ENCODE data around the gene ARHGAP24.

Gene ARHGAP24

DNA sequence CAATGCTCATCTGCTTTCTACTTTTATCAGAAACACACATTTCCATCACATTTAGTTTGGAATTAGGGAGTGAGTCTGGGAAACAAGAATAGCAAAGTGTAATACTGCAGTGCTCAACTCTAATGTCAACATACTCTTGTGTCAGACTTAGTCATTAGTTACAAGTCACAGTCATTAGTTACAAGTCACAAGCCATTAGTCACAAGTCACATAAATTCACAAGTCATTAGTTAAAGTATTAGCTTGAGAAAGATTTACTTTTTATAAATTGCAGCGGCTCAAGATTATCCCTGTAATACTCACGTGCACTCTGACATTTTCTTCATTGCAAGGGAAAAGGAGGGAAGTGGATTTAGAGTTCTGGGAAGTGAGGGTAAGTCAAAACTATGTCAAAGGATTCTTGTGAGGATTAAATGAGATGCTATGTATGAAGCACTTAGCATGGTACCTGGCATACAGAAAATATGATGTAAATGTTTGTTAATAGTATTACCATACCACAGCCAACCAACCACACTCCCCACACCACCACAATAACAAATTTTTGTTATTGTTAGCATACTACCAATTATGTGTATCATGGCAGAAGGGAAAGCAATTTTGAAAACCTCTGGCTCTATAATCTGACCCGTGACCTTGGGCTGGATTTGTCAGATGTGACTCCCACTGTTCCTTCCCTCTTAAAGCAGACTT is 116.6 kb downstream of the ARHGAP24 start:
- no peak for FAIRE-seq

DNA sequence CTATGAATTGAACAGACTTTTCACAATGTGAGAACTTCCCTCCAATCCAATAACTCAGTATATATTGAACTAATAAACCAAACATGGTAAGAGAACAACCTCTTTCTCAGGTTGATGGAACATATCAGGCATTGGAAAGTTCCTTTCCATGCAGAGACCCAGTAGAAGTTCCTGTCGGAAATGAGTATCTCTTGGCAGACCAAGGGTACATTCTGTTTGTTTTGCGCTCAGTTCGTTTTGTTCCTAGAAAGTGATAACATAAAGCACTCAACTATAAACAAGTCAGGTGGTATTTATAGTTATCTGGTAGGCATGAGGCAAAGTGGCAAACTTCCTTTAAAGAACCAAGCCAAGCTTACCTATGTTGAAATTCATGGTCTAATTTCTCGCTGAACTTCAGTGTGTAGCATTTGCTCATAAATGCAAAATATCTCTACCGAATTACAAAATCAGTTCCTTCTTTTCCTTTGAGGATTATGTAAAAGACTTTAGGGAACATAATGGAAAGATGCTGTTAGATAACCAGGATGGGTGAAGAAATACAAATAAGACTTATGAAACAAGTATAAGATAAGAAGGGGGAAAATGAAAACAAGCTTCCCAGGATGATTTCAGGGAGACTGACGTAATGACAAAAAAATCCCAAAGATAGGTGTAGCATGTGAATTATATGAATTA is 120.3 kb downstream of the ARHGAP24 start:
- FAIRE-seq: no peak

GRCh38 chr4:85595796-85596559 is 121.0 kb downstream of the ARHGAP24 start:
- FAIRE-seq: no peak

- FAIRE-seq: no peak
Measured at GRCh38 chr4:85598936-85599335, 124.0 kb downstream of the ARHGAP24 start.

- FAIRE-seq: no peak
Measured at GRCh38 chr4:85600501-85600900, 125.6 kb downstream of the ARHGAP24 start.

DNA sequence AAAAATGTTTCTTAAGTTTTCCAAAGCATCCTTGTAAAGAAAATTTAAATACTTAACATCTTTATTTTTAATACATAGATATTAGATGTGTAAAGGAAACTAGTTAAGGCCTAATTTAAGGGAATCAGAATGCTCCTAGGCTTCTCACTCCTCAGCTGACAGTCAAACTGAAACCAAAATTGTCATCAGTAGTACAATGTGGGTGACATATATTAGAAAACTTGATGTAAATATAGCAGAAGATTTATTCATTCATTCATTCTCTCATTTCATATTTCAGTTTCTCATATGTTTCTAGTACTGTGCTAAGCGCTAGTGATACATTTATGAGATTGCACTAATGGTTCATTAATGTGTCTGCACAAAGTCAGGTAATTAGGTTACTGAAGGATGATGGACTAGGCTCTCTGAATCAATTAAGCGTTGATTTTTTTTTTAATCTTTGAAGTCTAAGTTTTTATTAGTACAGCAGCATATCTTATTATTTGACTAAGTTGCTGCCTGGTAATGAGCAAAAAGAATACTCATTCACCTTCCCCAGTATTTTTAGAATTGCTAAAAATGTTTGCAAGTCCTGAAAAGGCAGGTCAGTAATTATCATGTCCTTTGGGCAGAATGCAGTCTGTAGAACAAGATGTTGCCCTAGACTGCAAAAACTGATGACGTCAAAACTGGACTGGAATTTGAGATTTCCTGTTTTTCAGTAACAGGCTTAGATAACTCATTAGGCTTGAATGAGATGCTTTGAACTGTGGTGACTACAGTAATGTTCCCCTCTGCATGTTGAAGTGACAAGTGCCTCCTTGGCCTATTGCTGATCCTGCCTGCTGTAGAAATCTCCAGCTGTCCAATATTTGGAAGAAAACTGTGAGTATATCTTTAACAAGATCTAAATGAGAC is 128.7 kb downstream of the ARHGAP24 start:
- no peak for FAIRE-seq

GRCh38 chr4:85606505-85606904 is 131.6 kb downstream of the ARHGAP24 start:
- FAIRE-seq: no peak

DNA sequence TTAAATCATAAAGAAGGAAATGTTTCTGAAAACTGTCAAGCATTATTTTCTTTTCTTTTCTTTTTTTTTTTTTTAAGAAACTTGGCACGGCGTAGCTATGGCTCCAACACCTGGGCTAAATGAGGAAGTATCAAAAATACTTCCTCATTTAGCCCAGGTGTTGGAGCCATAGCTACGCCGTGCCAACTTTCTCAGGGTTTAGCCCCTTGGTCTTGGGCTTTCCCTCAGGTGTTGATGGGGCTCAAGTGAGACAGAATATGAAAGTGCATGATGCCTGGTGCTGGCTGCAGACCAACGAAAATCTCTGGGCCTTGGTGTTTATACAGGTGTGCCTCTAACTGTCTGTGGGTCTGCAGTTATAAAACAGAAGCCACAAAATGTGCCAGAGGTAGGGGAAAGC is 132.7 kb downstream of the ARHGAP24 start:
- FAIRE-seq: no peak

GRCh38 chr4:85610450-85610849 is 135.5 kb downstream of the ARHGAP24 start:
- FAIRE-seq: no peak

GRCh38 chr4:85611661-85612060 is 136.7 kb downstream of the ARHGAP24 start:
- FAIRE-seq: no peak

- no peak for FAIRE-seq
Measured at GRCh38 chr4:85613901-85614300, 139.0 kb downstream of the ARHGAP24 start.

DNA sequence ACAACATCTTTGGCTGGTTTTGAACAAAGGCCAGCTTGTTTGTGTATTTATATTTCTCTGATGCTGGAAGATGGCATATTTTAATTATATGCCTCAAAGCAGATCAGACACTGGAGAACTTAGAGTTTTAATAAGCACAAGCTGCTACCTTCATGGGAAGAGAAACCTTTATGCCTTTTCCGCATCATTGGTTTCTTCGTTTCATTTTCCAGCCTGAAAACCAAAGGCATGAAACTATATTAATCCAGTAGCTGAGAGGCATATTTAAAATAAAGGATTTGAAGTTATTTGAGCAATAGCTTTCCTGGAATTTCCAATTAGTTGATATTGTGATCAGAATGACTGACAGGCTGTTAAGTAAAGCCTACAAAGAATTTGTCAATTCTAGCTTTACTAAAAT is 141.0 kb downstream of the ARHGAP24 start:
- no peak for FAIRE-seq

DNA sequence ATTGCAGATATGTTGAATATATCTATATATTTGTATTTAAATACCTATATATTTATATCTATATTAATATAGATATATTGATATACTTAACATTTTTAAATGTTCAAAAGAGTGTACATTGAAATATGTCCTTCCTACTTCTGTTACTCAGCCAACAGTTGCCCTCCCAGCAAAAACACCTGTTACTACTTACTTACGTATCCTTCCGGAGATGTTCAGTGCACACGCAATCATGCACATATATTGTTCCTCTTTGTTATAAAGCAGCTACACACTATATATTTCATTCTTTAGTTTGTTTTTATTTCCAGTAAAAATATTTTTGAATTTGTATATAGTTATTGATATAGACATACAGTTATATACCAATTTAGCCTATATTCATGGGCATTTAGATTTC is 142.3 kb downstream of the ARHGAP24 start:
- FAIRE-seq: no peak

GRCh38 chr4:85632981-85633380 is 158.0 kb downstream of the ARHGAP24 start:
- FAIRE-seq: no peak

DNA sequence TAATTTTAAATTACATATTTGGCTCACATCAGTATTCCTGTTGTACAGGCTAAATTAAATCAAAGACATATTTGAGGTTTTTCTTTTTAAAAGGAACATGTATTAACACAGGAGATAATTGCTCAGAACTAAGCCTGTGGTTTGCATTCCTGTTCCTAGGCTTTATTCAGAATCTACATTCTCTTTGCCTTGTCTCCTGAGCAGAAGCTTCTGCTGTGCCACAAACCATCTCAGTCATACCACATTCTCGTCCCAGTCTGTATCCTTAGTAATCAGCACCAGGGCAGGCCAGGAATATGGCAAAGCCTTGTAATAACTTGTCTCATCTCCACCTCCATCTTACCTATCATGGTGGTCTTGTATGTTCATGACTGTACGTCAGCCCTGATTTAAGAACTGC is 162.8 kb downstream of the ARHGAP24 start:
- no peak for FAIRE-seq

- no peak for FAIRE-seq
Measured at GRCh38 chr4:85639946-85640345, 165.0 kb downstream of the ARHGAP24 start.

- no peak for FAIRE-seq
Measured at GRCh38 chr4:85642356-85643100, 167.6 kb downstream of the ARHGAP24 start.

- FAIRE-seq: no peak
Measured at GRCh38 chr4:85644061-85644460, 169.1 kb downstream of the ARHGAP24 start.

GRCh38 chr4:85650908-85651307 is 176.0 kb downstream of the ARHGAP24 start:
- FAIRE-seq: no peak

GRCh38 chr4:85656759-85657505 is 182.0 kb downstream of the ARHGAP24 start:
- no peak for FAIRE-seq

DNA sequence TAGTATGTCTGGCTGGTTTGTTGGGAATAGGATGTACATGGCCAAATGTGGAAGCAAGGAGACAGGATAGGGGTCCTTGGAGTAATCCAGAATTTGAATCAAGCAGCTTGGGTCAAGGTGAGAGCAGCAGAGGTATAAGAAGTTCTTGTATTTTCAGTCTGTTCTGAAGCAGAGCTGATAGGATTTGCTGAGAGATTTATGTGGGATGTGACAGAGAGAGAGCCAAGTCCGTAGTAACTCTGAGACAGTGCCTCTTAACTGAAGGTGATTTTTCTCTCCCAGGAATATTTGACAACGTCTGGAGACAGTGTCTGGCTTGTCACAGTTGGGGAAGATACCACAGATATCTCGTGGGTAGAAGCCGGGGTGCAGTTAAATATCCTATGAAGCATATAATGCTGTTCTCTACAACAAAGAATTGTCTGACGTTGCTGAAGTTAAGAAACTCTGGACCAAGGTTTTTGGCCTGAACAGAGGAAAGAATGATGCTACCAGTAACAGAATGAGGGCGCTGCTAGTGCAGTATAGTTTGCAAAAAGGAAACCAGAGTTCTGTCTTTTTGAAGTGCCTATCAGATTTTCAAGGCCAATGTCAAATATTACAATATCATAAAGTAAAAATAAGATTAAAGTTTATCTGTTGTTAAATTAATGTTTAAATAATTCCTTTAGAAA is 184.0 kb downstream of the ARHGAP24 start:
- no peak for FAIRE-seq

All from TTC549 (cell line).